Cardiac muscle cell (in vitro differentiated cells and primary cell): ENCODE data around the gene DNAH11. TPM values are rescaled to one million over a fixed set of nuclear protein-coding genes. Genes with fewer than 3 reads are reported as not detected.

Experiments
- DNase-seq, 2 donors: peaks; one replicate each; pipeline versions ENCODE4 v3.0.0 to v3.0.0-alpha.2; 2010 to 2017; ENCODE audit warnings: low read depth in 1 of 2, low spot score in 1 of 2
- H3K27ac ChIP-seq: fragments of 200-600 bp; sonication (generic); 2 replicates; pipeline ENCODE4 v1.5.1; 2016
- H3K27me3 ChIP-seq: fragments of 200-600 bp; sonication (generic); 2 replicates; pipeline ENCODE4 v1.6.0; 2016; ENCODE audit warnings: control low read depth
- H3K36me3 ChIP-seq: fragments of 200-600 bp; sonication (generic); 2 replicates; pipeline ENCODE4 v1.5.1; 2016; ENCODE audit warnings: control low read depth
- H3K4me1 ChIP-seq: fragments of 200-600 bp; sonication (generic); 2 replicates; pipeline ENCODE4 v1.8.1; 2017; ENCODE audit warnings: low read depth, mild to moderate bottlenecking, mixed run types
- H3K4me3 ChIP-seq: fragments of 200-600 bp; sonication (generic); 2 replicates; pipeline ENCODE4 v1.5.1; 2016; ENCODE audit warnings: mild to moderate bottlenecking
- H3K9me3 ChIP-seq: fragments of 200-600 bp; sonication (generic); 2 replicates; pipeline ENCODE4 v1.5.1; 2017; ENCODE audit warnings: low read depth, mild to moderate bottlenecking, control low read depth
- polyA plus RNA-seq: library from polyadenylated mRNA; unstranded; fragments of >200 nt; fragmentation: Nextera tagmentation; extraction: Ambion mirVana; gene quantifications from 2 replicates; pipeline ENCODE4 v1.2.1, GENCODE V29; 2016
- total RNA-seq: library from RNA; depleted of rRNA; stranded (reverse); fragments of >200 nt; gene quantifications from 2 replicates; pipeline ENCODE4 v1.2.3, GENCODE V29; 2016
- TF ChIP-seq, protein P1 (sequence below): IDR thresholded peaks from 2 replicates; pipeline ENCODE4 v1.5.1; 2012; ENCODE audit warnings: low read depth, mild to moderate bottlenecking, low read length

DNAH11 gene
- total and polyA plus RNA-seq, 2 experiments from 2014 or later: 0.60 to 1.9 TPM

DNA sequence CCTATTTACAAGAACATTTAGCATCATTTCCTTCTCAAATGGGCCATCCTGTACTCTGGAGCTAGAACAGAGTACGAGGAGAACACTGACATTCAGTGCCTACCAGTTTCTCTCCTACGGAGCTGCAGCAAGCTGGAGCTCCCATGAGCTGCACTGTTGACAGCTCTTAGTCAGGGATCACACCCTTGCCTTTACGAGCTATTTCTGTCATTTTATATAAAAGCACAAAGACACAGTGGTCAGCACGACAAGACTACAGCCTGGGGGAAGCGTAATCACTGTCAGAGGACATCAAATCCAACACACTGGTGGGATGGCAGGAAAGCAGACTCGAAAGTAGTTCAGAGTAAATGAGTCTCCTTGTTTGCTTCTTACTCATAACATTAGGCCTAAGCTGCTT, 400.1 kb downstream of the DNAH11 start:
- Histone ChIP-seq H3K4me1 (peaks cover 37% of the 10 kb centered on the region), H3K9me3 (no peaks in the 10 kb centered on the region), H3K27me3 (no peaks in the 10 kb centered on the region), H3K36me3 (no peaks in the 10 kb centered on the region), H3K27ac (no peak overlapping the region), H3K4me3 (no peak overlapping the region)
- DNase-seq: peak in 1 of 2 donors; percentile 29
- TF ChIP-seq, protein P1, sequence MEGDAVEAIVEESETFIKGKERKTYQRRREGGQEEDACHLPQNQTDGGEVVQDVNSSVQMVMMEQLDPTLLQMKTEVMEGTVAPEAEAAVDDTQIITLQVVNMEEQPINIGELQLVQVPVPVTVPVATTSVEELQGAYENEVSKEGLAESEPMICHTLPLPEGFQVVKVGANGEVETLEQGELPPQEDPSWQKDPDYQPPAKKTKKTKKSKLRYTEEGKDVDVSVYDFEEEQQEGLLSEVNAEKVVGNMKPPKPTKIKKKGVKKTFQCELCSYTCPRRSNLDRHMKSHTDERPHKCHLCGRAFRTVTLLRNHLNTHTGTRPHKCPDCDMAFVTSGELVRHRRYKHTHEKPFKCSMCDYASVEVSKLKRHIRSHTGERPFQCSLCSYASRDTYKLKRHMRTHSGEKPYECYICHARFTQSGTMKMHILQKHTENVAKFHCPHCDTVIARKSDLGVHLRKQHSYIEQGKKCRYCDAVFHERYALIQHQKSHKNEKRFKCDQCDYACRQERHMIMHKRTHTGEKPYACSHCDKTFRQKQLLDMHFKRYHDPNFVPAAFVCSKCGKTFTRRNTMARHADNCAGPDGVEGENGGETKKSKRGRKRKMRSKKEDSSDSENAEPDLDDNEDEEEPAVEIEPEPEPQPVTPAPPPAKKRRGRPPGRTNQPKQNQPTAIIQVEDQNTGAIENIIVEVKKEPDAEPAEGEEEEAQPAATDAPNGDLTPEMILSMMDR: no peak

DNA sequence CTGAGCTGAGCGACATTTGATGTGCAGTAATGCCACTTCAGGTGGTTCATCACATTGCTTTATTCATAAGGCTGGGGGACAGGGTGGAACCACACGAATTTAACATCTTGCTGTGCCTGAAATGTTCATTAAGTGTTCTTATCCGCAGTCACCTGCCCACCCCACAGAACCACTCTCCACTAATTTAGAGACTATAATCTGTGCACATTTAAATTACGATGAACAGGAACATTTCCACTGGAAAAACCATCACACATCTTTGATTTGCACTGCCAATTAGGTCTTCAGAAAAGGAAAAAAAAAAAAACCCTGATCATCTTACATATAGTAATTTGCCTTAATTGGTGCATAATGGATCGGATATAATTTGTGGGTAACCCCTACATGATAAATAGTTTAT, 400.6 kb downstream of the DNAH11 start:
- Histone ChIP-seq H3K4me1 (peaks cover 41% of the 10 kb centered on the region), H3K36me3 (no peaks in the 10 kb centered on the region), H3K9me3 (no peaks in the 10 kb centered on the region), H3K4me3 (no peak overlapping the region), H3K27me3 (no peaks in the 10 kb centered on the region), H3K27ac (no peak overlapping the region)
- TF ChIP-seq, protein P1: no peak
- DNase-seq: no peak

DNA sequence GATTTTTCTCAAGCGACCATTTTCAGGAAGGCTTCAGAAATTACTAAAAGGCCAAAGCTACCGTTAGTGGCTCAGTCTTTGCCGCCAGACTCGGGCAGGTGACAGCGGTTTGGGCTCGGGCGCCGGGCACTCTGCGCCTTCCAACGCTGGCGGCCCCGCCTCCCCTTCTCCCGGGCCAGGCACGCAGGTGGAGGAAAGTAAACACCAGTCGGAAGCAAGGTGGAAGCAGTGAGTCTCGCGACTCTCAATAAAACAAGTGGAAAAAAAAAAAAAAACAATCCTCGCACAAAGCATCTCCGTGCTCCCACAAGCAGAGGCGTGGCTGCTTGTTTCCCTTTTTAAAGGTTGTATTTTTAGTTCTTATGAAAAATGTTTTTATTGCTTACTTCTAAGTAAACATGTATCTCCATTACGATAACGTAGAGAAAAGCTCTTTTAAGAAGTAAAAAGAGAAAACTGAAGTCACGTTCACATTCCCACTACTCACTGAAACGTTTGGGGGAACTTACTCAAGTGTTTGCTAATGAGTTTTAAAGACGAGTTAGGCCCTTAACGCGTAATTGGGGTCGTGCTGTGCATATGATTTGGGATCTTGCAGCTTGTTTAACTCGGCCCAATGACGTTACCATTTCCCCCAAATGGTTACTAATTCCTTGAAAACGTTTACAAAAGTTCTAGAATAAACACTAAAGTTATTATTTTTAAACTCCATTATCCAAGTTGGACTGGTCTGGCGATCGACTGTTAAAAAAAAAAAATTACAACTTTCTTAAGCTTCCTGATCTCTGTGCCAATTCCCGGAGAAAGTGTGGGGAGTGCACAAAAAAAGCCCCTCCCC, 402.0 kb downstream of the DNAH11 start:
- Histone ChIP-seq H3K36me3 (no peaks in the 10 kb centered on the region), H3K4me3 (peak overlapping the region; percentile 63), H3K27me3 (no peaks in the 10 kb centered on the region), H3K27ac (no peak overlapping the region), H3K4me1 (peaks cover 48% of the 10 kb centered on the region), H3K9me3 (no peaks in the 10 kb centered on the region)
- DNase-seq: peak; percentile 18 to 47
- TF ChIP-seq, protein P1: no peak

DNA sequence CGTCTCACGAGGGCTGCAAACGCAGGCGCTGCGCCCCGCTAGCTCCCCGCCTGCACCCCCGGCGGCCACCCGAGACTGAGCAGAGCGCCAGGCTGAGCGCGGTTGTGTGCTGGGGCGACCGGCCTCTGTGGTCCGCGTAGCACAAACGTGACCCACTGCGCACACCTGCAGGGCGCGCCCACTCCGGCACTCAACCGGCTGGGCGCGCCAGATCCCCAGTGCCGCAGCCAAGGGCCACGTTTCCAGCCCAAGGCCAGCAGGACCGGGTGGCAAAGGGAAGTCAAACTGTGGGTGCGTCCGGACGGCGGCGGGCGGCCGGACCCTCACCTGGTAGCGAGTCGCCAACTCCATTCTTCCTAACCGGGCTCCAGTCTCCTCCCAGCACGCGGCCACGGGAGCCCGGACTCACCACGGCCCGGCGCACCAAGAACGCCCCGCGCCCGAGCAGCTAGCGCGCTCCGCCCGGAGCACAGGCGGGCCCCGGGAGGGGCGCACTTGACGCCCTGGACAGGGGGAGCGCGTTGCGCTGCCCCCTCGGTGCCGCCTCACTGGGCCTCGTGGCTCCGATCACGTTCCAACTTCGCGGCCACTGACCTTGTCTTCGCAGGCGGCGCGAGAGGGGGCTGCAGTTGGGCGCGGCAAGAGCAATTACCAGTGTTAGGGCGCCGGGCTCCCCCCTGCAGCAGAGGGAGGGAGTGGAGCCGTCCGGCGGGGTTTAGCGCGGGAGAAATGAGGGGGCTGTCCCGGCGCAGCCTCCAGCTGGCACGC, 402.8 kb downstream of the DNAH11 start, which contains the start of gene CDCA7L:
Gene CDCA7L (minus strand): TSS at position 446 of the 768 bp plus-strand sequence. CDS start 95 bp downstream, at position 351.
- Histone ChIP-seq H3K4me1 (peaks cover 48% of the 10 kb centered on the region), H3K27me3 (no peaks in the 10 kb centered on the region), H3K27ac (peak within 1 kb of the TSS; percentile 87), H3K36me3 (no peaks in the 10 kb centered on the region), H3K9me3 (no peaks in the 10 kb centered on the region), H3K4me3 (peak within 1 kb of the TSS; percentile 63)
- DNase-seq: peak; percentile 82 to 88
- TF ChIP-seq, protein P1: no peak

DNA sequence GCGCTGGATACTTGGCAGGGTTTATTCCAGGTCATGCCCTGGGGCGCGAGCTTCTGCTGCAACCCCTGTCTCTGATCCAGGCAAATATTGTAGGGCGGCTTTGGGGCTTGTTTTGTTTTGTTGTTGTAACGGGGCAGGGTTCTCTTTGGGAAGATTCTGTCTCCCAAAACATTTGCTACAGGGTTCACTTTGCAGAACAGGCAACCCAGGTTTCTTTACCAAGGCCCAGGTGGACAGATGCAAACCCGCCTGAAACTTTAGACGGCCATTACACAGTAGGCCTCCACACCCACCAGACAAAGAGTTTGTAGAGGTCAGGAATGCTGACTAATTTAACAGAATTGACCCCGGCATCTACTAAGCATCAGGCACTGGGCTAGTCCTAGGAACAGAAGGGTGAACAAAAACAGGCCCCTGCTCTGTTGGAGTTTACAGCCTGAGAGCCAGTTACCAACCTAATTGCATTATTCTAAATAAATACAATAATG, 403.4 kb downstream of the DNAH11 start:
- Histone ChIP-seq H3K27ac (no peak overlapping the region), H3K4me1 (peaks cover 42% of the 10 kb centered on the region), H3K4me3 (no peak overlapping the region), H3K9me3 (no peaks in the 10 kb centered on the region), H3K27me3 (no peaks in the 10 kb centered on the region), H3K36me3 (no peaks in the 10 kb centered on the region)
- TF ChIP-seq, protein P1: no peak
- no peak for DNase-seq
